ENCODE results near the gene PLCXD3. TPM values are rescaled to one million over a fixed set of nuclear protein-coding genes. Genes with fewer than 3 reads are reported as not detected.

PLCXD3 gene
- total and polyA plus RNA-seq, 2 donors, result 0.05 to 0.37 TPM

DNA sequence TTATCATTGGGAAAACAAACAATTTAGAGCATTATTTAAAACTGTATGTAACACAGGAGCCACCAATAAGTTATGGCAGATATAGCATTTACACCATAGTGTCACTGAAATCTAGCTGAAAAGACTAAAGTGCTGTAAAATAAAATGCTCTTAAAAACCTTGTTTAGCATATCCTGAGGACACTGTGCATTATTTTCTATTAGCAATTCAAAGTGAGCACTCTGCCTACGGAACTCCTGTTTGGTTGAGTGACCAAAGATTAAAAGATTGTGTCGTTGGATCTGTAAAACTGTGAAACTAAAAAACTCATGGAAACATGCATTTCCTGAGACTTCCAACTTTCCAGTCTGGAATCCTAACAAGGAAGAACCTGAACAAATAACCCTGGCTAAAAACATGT is 201.1 kb downstream of the PLCXD3 start:
- no peaks in the 10 kb centered on the region for H3K27me3 ChIP-seq (ENCODE audit: control insufficient read depth in 2 of 2, insufficient read depth in 1 of 2, low read length in 1 of 2)
- no peaks in the 10 kb centered on the region for H3K36me3 ChIP-seq (ENCODE audit: control insufficient read depth in 2 of 2, insufficient read depth in 2 of 2, low read length in 1 of 2)
- H3K4me1 ChIP-seq (ENCODE audit: control insufficient read depth in 2 of 2, insufficient read depth in 2 of 2, low read length in 2 of 2), result no peaks in the 10 kb centered on the region
- no peaks in the 10 kb centered on the region for H3K9me3 ChIP-seq (ENCODE audit: control insufficient read depth in 2 of 2, insufficient read depth in 1 of 2, low read length in 1 of 2)
- WGBS, result 56% methylated on average over 2 of the region's 2 CpGs
- no peak overlapping the region for H3K27ac ChIP-seq (ENCODE audit: low read depth in 1 of 2, low read length in 1 of 2)
- no peak for DNase-seq (ENCODE audit: low read depth in 6 of 9, low spot score in 9 of 9)
- H3K4me3 ChIP-seq (ENCODE audit: low read length in 2 of 2), result no peak overlapping the region

DNA sequence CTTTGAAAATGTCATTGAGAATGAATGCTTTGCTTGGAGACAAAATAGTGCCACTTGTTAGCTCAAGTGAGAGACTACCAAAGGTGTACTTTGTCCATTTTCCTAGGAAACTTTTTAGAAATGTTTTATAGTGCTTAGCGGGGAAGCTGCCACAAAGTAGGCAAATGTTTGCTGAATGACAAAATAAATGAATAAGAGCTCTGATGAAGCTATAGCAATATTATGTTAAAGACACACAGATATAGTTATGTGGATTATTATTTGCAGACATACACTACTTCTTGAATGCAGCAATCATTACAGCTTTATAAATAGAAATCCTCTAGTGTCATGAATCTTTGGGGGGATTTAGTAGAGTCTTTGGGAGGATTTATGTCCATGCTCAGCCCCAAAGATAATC is 204.4 kb downstream of the PLCXD3 start:
- no peak for DNase-seq (ENCODE audit: low read depth in 6 of 9, low spot score in 9 of 9)
- 94% methylated on average over 1 of the region's 1 CpG for WGBS
- Histone ChIP-seq H3K4me3 (ENCODE audit: low read length in 2 of 2) (no peak overlapping the region), H3K9me3 (ENCODE audit: control insufficient read depth in 2 of 2, insufficient read depth in 1 of 2, low read length in 1 of 2) (no peaks in the 10 kb centered on the region), H3K27ac (ENCODE audit: low read depth in 1 of 2, low read length in 1 of 2) (no peak overlapping the region), H3K4me1 (ENCODE audit: control insufficient read depth in 2 of 2, insufficient read depth in 2 of 2, low read length in 2 of 2) (no peaks in the 10 kb centered on the region), H3K36me3 (ENCODE audit: control insufficient read depth in 2 of 2, insufficient read depth in 2 of 2, low read length in 1 of 2) (no peaks in the 10 kb centered on the region), H3K27me3 (ENCODE audit: control insufficient read depth in 2 of 2, insufficient read depth in 1 of 2, low read length in 1 of 2) (no peaks in the 10 kb centered on the region)

DNA sequence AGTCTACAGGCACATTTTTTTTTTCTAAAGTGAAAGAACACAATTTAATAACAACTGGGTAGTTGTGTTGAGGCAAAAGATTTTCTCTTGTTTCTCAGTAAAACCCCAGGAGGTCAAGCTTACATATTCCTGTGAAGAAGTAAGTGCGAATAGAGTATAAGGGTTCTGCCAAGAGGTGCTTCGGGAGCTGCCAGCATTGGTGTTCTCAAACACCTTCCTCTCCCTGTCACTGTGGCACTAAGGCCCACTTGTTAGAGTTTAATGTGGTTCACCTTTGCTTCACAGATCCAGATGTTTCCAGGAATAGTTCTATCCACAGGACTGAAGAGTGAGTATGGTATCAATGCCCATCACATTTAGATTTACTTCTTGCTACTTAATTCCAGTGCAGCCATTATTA is 205.3 kb downstream of the PLCXD3 start:
- Histone ChIP-seq H3K27ac (ENCODE audit: low read depth in 1 of 2, low read length in 1 of 2) (no peak overlapping the region), H3K4me3 (ENCODE audit: low read length in 2 of 2) (no peak overlapping the region), H3K27me3 (ENCODE audit: control insufficient read depth in 2 of 2, insufficient read depth in 1 of 2, low read length in 1 of 2) (no peaks in the 10 kb centered on the region), H3K36me3 (ENCODE audit: control insufficient read depth in 2 of 2, insufficient read depth in 2 of 2, low read length in 1 of 2) (no peaks in the 10 kb centered on the region), H3K9me3 (ENCODE audit: control insufficient read depth in 2 of 2, insufficient read depth in 1 of 2, low read length in 1 of 2) (no peaks in the 10 kb centered on the region), H3K4me1 (ENCODE audit: control insufficient read depth in 2 of 2, insufficient read depth in 2 of 2, low read length in 2 of 2) (no peaks in the 10 kb centered on the region)
- WGBS, result 73% methylated on average over 2 of the region's 2 CpGs
- DNase-seq (ENCODE audit: low read depth in 6 of 9, low spot score in 9 of 9), result no peak

DNA sequence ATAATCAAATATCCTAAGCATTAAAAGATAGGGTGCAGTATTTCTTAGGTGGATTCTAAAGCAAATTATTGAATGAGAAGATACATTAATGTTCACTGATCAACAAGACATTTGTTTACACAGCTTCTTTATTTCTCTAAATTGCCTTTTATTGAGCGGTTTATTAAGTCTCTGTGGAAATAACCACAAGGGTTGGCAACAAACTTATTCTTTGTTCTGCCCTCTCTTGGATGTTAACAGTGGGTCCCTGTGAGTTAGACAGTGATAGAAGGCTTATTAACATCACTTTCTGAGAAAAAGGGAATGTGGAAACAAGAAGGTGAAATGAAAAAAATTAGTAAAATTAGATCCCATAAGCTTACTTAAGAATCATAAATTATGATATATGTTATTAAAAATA is 214.3 kb downstream of the PLCXD3 start:
- DNase-seq (ENCODE audit: low read depth in 6 of 9, low spot score in 9 of 9), result no peak

DNA sequence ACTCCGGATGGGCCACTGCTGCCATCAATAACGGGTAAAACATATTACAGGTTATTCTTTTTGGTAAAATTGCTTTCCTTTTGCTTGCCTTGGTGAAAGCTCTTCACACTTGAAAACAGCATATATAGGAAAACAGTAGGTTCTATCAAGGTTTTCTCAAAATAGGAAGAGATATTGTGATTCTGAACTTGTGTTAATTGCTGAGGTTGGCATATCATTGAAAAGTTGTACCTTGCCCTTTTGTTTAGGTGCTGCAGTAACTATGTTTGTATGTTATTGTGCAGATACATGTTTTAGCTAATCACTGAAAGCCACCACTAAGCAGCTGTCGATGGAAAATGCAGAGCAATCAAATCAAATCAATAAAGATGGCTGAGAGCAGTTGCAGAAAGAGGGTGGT is 219.1 kb downstream of the PLCXD3 start:
- WGBS, result 90% methylated on average over 3 of the region's 3 CpGs
- no peak for DNase-seq (ENCODE audit: low read depth in 6 of 9, low spot score in 9 of 9)
- Histone ChIP-seq H3K4me1 (ENCODE audit: control insufficient read depth in 2 of 2, insufficient read depth in 2 of 2, low read length in 2 of 2) (no peaks in the 10 kb centered on the region), H3K27me3 (ENCODE audit: control insufficient read depth in 2 of 2, insufficient read depth in 1 of 2, low read length in 1 of 2) (no peaks in the 10 kb centered on the region), H3K36me3 (ENCODE audit: control insufficient read depth in 2 of 2, insufficient read depth in 2 of 2, low read length in 1 of 2) (no peaks in the 10 kb centered on the region), H3K27ac (ENCODE audit: low read depth in 1 of 2, low read length in 1 of 2) (no peak overlapping the region), H3K9me3 (ENCODE audit: control insufficient read depth in 2 of 2, insufficient read depth in 1 of 2, low read length in 1 of 2) (peaks cover 0 to 6% of the 10 kb centered on the region in 2 donors), H3K4me3 (ENCODE audit: low read length in 2 of 2) (no peak overlapping the region)

More for the DNA sequence above, 214.3 kb downstream of the PLCXD3 start:
- H3K4me3 ChIP-seq (ENCODE audit: low read length in 2 of 2), result no peak overlapping the region
- H3K27me3 ChIP-seq (ENCODE audit: control insufficient read depth in 2 of 2, insufficient read depth in 1 of 2, low read length in 1 of 2), result no peaks in the 10 kb centered on the region
- H3K27ac ChIP-seq (ENCODE audit: low read depth in 1 of 2, low read length in 1 of 2), result no peak overlapping the region
- peaks cover 0 to under 1% of the 10 kb centered on the region in 2 donors for H3K9me3 ChIP-seq (ENCODE audit: control insufficient read depth in 2 of 2, insufficient read depth in 1 of 2, low read length in 1 of 2)
- no peaks in the 10 kb centered on the region for H3K4me1 ChIP-seq (ENCODE audit: control insufficient read depth in 2 of 2, insufficient read depth in 2 of 2, low read length in 2 of 2)
- H3K36me3 ChIP-seq (ENCODE audit: control insufficient read depth in 2 of 2, insufficient read depth in 2 of 2, low read length in 1 of 2), result no peaks in the 10 kb centered on the region
- WGBS, result 97% methylated on average over 1 of the region's 1 CpG

DNA sequence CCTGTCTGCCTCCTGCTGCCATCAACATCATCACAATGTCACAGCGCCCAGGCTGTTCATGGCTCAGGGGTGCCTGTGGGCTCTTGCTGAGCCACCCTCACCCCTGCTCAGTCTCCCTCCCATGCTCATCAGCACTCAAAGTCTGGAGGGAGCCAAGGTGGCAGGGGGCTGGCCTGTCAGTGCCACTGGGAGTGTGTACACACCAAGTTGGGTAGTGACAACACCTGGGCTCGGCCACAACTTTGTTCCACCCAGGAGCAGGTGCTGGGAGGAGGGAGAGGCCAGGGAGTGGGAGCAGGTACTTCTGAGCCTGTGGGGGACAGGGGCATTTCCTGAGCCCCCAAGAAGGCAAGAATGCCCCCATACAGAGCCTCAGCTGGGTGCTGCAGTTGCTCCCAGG is 219.6 kb downstream of the PLCXD3 start:
- DNase-seq (ENCODE audit: low read depth in 6 of 9, low spot score in 9 of 9), result no peak
- WGBS, result 92% methylated on average over 2 of the region's 2 CpGs
- no peaks in the 10 kb centered on the region for H3K36me3 ChIP-seq (ENCODE audit: control insufficient read depth in 2 of 2, insufficient read depth in 2 of 2, low read length in 1 of 2)

DNA sequence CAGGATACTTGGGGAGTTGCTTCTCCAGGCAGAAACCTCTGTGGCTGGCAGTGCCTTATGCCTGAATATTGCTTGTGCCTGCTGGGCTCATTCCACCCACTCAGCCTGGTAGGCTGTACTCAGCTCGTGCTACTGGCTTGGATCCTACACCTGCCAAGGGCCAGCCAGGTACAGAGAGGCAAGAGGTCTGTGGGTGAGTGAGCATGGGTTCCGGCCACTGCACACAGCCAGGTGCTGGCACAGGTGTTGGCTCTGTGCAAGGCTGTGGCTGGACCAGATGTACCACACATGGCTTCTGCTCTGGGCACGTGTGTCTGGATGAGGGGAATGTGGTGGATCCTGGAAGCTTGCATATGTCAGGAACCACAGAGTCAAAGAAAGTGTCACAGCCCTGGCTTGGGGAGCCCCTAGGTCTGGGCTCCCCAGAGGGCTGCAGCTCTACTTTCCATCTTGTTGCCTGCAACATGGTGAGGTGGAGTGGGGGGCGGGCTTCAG is 220.4 kb downstream of the PLCXD3 start:
- Histone ChIP-seq H3K4me3 (ENCODE audit: low read length in 2 of 2) (no peak overlapping the region), H3K9me3 (ENCODE audit: control insufficient read depth in 2 of 2, insufficient read depth in 1 of 2, low read length in 1 of 2) (peaks cover 0 to 6% of the 10 kb centered on the region in 2 donors), H3K4me1 (ENCODE audit: control insufficient read depth in 2 of 2, insufficient read depth in 2 of 2, low read length in 2 of 2) (no peaks in the 10 kb centered on the region), H3K27ac (ENCODE audit: low read depth in 1 of 2, low read length in 1 of 2) (no peak overlapping the region), H3K36me3 (ENCODE audit: control insufficient read depth in 2 of 2, insufficient read depth in 2 of 2, low read length in 1 of 2) (no peaks in the 10 kb centered on the region), H3K27me3 (ENCODE audit: control insufficient read depth in 2 of 2, insufficient read depth in 1 of 2, low read length in 1 of 2) (no peaks in the 10 kb centered on the region)
- 95% methylated on average over 4 of the region's 4 CpGs for WGBS
- no peak for DNase-seq (ENCODE audit: low read depth in 6 of 9, low spot score in 9 of 9)

More for the DNA sequence above, 219.6 kb downstream of the PLCXD3 start:
- no peaks in the 10 kb centered on the region for H3K27me3 ChIP-seq (ENCODE audit: control insufficient read depth in 2 of 2, insufficient read depth in 1 of 2, low read length in 1 of 2)
- no peak overlapping the region for H3K27ac ChIP-seq (ENCODE audit: low read depth in 1 of 2, low read length in 1 of 2)
- H3K4me3 ChIP-seq (ENCODE audit: low read length in 2 of 2), result no peak overlapping the region
- H3K9me3 ChIP-seq (ENCODE audit: control insufficient read depth in 2 of 2, insufficient read depth in 1 of 2, low read length in 1 of 2), result peaks cover 0 to 6% of the 10 kb centered on the region in 2 donors
- H3K4me1 ChIP-seq (ENCODE audit: control insufficient read depth in 2 of 2, insufficient read depth in 2 of 2, low read length in 2 of 2), result no peaks in the 10 kb centered on the region

DNA sequence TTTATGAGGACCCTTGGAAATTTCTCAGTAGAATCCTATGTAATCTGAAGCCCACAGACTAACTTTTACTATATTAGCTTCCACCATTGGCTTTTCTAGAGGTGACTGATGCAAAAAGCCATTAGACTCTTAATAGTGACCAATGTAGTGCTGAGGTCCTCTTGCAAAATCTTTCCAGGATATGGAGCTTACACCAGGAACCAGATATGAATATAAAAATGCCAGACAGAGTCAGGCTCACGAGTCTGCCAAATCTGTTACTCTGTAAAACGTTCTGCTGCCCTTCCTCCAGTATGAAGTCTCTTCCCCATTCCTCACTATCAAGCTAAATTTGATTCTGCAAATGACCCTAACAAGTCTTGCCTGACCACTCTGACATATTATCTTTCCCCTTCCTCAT is 223.7 kb downstream of the PLCXD3 start:
- Histone ChIP-seq H3K4me3 (ENCODE audit: low read length in 2 of 2) (no peak overlapping the region), H3K4me1 (ENCODE audit: control insufficient read depth in 2 of 2, insufficient read depth in 2 of 2, low read length in 2 of 2) (no peaks in the 10 kb centered on the region), H3K9me3 (ENCODE audit: control insufficient read depth in 2 of 2, insufficient read depth in 1 of 2, low read length in 1 of 2) (peaks cover 0 to 6% of the 10 kb centered on the region in 2 donors), H3K27me3 (ENCODE audit: control insufficient read depth in 2 of 2, insufficient read depth in 1 of 2, low read length in 1 of 2) (no peaks in the 10 kb centered on the region), H3K36me3 (ENCODE audit: control insufficient read depth in 2 of 2, insufficient read depth in 2 of 2, low read length in 1 of 2) (no peaks in the 10 kb centered on the region), H3K27ac (ENCODE audit: low read depth in 1 of 2, low read length in 1 of 2) (no peak overlapping the region)
- 63% methylated on average over 2 of the region's 2 CpGs for WGBS
- DNase-seq (ENCODE audit: low read depth in 6 of 9, low spot score in 9 of 9), result no peak

DNA sequence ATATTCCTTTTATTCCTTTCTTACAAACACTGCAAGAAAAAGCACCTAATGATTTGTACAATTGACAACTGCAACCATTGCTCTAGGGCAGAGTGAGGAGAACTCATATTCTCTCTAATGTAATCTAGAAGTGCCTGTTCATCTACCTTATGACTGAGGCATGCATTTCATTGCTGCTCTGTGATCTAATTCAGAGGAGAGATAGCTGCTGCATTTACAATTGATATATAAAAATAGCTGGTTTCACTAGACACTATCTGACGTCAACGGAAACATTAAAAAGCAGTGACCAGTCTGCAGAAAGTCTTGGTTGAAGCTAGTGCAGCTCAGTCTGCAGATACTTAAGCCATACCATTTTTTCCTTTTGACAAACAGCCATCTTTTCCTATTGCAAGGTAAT is 224.2 kb downstream of the PLCXD3 start:
- DNase-seq (ENCODE audit: low read depth in 6 of 9, low spot score in 9 of 9), result no peak
- H3K4me3 ChIP-seq (ENCODE audit: low read length in 2 of 2), result no peak overlapping the region
- H3K36me3 ChIP-seq (ENCODE audit: control insufficient read depth in 2 of 2, insufficient read depth in 2 of 2, low read length in 1 of 2), result no peaks in the 10 kb centered on the region
- peaks cover 0 to 6% of the 10 kb centered on the region in 2 donors for H3K9me3 ChIP-seq (ENCODE audit: control insufficient read depth in 2 of 2, insufficient read depth in 1 of 2, low read length in 1 of 2)
- H3K4me1 ChIP-seq (ENCODE audit: control insufficient read depth in 2 of 2, insufficient read depth in 2 of 2, low read length in 2 of 2), result no peaks in the 10 kb centered on the region
- no peaks in the 10 kb centered on the region for H3K27me3 ChIP-seq (ENCODE audit: control insufficient read depth in 2 of 2, insufficient read depth in 1 of 2, low read length in 1 of 2)
- 97% methylated on average over 2 of the region's 2 CpGs for WGBS
- H3K27ac ChIP-seq (ENCODE audit: low read depth in 1 of 2, low read length in 1 of 2), result no peak overlapping the region

DNA sequence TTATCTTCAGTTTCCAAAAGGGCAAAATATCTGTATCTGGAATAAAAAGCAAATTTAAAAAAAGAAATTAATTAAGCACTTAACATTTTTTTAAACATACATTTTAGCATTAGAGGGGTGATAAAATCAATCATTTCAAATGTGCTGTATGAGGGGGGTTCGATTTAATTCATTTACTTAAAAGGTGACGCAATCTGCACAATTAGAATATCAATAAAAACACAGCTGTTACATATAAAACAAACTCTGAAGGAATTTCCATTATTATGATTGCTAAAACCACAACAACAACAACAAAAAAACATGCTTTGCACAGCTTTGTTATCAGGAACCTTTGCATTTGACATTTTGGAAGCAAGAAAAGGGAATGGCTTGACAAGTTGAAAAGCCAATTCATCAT is 225.5 kb downstream of the PLCXD3 start:
- Histone ChIP-seq H3K36me3 (ENCODE audit: control insufficient read depth in 2 of 2, insufficient read depth in 2 of 2, low read length in 1 of 2) (no peaks in the 10 kb centered on the region), H3K27me3 (ENCODE audit: control insufficient read depth in 2 of 2, insufficient read depth in 1 of 2, low read length in 1 of 2) (no peaks in the 10 kb centered on the region), H3K9me3 (ENCODE audit: control insufficient read depth in 2 of 2, insufficient read depth in 1 of 2, low read length in 1 of 2) (no peaks in the 10 kb centered on the region), H3K27ac (ENCODE audit: low read depth in 1 of 2, low read length in 1 of 2) (no peak overlapping the region), H3K4me1 (ENCODE audit: control insufficient read depth in 2 of 2, insufficient read depth in 2 of 2, low read length in 2 of 2) (no peaks in the 10 kb centered on the region), H3K4me3 (ENCODE audit: low read length in 2 of 2) (no peak overlapping the region)
- 58% methylated on average over 2 of the region's 2 CpGs for WGBS
- no peak for DNase-seq (ENCODE audit: low read depth in 6 of 9, low spot score in 9 of 9)

All from thymus (tissue), 11 donors.